RPMI8226 (cell line): ENCODE results near the gene PEX14.

Experiments used
- DNase-seq: peaks from one replicate; pipeline ENCODE4 v3.0.0-alpha.2; 2015

PEX14 gene

GRCh38 chr1:10549904-10550664, 75.3 kb downstream of the PEX14 start:
- no peak for DNase-seq

- DNase-seq, result no peak
Measured at GRCh38 chr1:10553118-10553517, 78.4 kb downstream of the PEX14 start.

- no peak for DNase-seq
Measured at GRCh38 chr1:10555635-10556429, 81.1 kb downstream of the PEX14 start.

- DNase-seq, result no peak
Measured at GRCh38 chr1:10556430-10557005, 81.8 kb downstream of the PEX14 start.

GRCh38 chr1:10557714-10558113, 83.0 kb downstream of the PEX14 start:
- no peak for DNase-seq

GRCh38 chr1:10559386-10559785, 84.6 kb downstream of the PEX14 start:
- DNase-seq, result no peak

- no peak for DNase-seq
Measured at GRCh38 chr1:10561497-10561896, 86.7 kb downstream of the PEX14 start.

GRCh38 chr1:10561955-10562354, 87.2 kb downstream of the PEX14 start:
- no peak for DNase-seq

- DNase-seq, result no peak
Measured at GRCh38 chr1:10564063-10564462, 89.3 kb downstream of the PEX14 start.

GRCh38 chr1:10569531-10569930, 94.8 kb downstream of the PEX14 start:
- DNase-seq, result no peak

- no peak for DNase-seq
Measured at GRCh38 chr1:10575616-10576015, 100.9 kb downstream of the PEX14 start.

- no peak for DNase-seq
Measured at GRCh38 chr1:10578070-10578469, 103.3 kb downstream of the PEX14 start.

GRCh38 chr1:10583641-10584040, 108.9 kb downstream of the PEX14 start:
- no peak for DNase-seq

- DNase-seq, result no peak
Measured at GRCh38 chr1:10585242-10585641, 110.5 kb downstream of the PEX14 start.

GRCh38 chr1:10586125-10586524, 111.4 kb downstream of the PEX14 start:
- no peak for DNase-seq

GRCh38 chr1:10588640-10589039, 113.9 kb downstream of the PEX14 start:
- DNase-seq, result no peak

- no peak for DNase-seq
Measured at GRCh38 chr1:10589074-10589473, 114.3 kb downstream of the PEX14 start.

- DNase-seq, result no peak
Measured at GRCh38 chr1:10591010-10591409, 116.3 kb downstream of the PEX14 start.

- no peak for DNase-seq
Measured at GRCh38 chr1:10592373-10592772, 117.6 kb downstream of the PEX14 start.

GRCh38 chr1:10593750-10594149, 119.0 kb downstream of the PEX14 start:
- no peak for DNase-seq

GRCh38 chr1:10594595-10595223, 120.0 kb downstream of the PEX14 start:
- DNase-seq, result no peak

GRCh38 chr1:10596780-10597179, 122.0 kb downstream of the PEX14 start:
- DNase-seq, result no peak
